ENCODE data around the gene SPINT2. TPM values are rescaled to one million over a fixed set of nuclear protein-coding genes. Genes with fewer than 3 reads are reported as not detected.
"Not testable (repeated sequence)": the region's sequence is repeated elsewhere in the genome, so short reads cannot be mapped to it uniquely, and the experiment has no call there.

The SPINT2 gene
- total RNA-seq, 1 experiment from 2014 or later, result 1,006 TPM

- H3K36me3 ChIP-seq (ENCODE audit: control insufficient read depth, insufficient read depth, low read length), result no peaks in the 10 kb centered on the region
- no TSS peak for BruUV-seq (replicated peaks)
- peak overlapping the region; percentile 31 for H3K27ac ChIP-seq (ENCODE audit: low read length)
- intact Hi-C loops (cut with micrococcal nuclease; ENCODE audit: unreplicated experiment) (no loop called here), in situ Hi-C loops (cut with HindIII; ENCODE audit: low pct_unique_long_range_greater_than_20kb, low sequenced_read_pairs) (no loop called here)
- H3K27me3 ChIP-seq (ENCODE audit: control insufficient read depth, insufficient read depth, low read length), result no peaks in the 10 kb centered on the region
- no peak for DNase-seq (ENCODE audit: low read depth, low spot score)
- TF ChIP-seq CTCF (IDR thresholded peaks at IDR 0.05) (no peak), POLR2AphosphoS5 (IDR thresholded peaks at IDR 0.05; ENCODE audit: low read depth, low read length) (no peak), TCF7L2 (IDR thresholded peaks at IDR 0.05; ENCODE audit: low read depth, low read length) (no peak), SIN3A (IDR thresholded peaks at IDR 0.05; ENCODE audit: borderline replicate concordance, insufficient read depth, low read depth, low read length) (no peak)
- TF ChIP-seq, protein P1, sequence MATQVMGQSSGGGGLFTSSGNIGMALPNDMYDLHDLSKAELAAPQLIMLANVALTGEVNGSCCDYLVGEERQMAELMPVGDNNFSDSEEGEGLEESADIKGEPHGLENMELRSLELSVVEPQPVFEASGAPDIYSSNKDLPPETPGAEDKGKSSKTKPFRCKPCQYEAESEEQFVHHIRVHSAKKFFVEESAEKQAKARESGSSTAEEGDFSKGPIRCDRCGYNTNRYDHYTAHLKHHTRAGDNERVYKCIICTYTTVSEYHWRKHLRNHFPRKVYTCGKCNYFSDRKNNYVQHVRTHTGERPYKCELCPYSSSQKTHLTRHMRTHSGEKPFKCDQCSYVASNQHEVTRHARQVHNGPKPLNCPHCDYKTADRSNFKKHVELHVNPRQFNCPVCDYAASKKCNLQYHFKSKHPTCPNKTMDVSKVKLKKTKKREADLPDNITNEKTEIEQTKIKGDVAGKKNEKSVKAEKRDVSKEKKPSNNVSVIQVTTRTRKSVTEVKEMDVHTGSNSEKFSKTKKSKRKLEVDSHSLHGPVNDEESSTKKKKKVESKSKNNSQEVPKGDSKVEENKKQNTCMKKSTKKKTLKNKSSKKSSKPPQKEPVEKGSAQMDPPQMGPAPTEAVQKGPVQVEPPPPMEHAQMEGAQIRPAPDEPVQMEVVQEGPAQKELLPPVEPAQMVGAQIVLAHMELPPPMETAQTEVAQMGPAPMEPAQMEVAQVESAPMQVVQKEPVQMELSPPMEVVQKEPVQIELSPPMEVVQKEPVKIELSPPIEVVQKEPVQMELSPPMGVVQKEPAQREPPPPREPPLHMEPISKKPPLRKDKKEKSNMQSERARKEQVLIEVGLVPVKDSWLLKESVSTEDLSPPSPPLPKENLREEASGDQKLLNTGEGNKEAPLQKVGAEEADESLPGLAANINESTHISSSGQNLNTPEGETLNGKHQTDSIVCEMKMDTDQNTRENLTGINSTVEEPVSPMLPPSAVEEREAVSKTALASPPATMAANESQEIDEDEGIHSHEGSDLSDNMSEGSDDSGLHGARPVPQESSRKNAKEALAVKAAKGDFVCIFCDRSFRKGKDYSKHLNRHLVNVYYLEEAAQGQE (IDR thresholded peaks at IDR 0.05; ENCODE audit: insufficient read depth in 1 of 2, low read depth in 2 of 2, low read length in 1 of 2), result no peak
- peak overlapping the region; percentile 72 to 96 for H3K4me3 ChIP-seq (ENCODE audit: low read depth in 2 of 2, low read length in 2 of 2)
- no peaks in the 10 kb centered on the region for H3K9me3 ChIP-seq (ENCODE audit: control insufficient read depth, insufficient read depth, low read depth, low read length)
- ATAC-seq, result no peak
- ChIA-PET POLR2A (no interaction called here), CTCF (interaction anchor here (0.8 kb wide), 1 partner anchor 29 kb away, joined by 5 read pairs; no protein-coding TSS in a partner anchor)
- H3K4me1 ChIP-seq (ENCODE audit: control insufficient read depth, insufficient read depth, low read length), result peaks cover 4% of the 10 kb centered on the region; the same call in 1 of the 2 replicates
Measured at GRCh38 chr19:38337360-38337653, 72.9 kb downstream of the SPINT2 start.

DNA sequence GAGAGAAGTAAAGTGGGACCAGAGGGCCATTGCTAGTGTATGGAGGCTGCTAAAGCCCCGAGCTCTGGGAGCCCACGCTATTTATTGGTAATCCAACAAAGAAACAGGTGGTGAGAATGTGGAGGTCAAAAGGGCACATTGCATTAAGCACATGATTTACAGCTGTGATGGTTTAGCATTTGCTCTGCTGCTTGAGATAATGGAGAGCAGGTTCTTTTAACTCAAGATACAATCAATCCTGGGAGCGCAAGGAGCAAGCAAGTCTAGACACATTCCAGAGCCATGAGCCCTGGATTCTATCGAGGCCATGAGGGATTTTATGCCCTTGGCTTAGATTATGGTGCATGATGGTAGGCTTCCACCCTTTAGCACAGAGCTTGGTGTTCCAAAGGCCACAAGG, 74.6 kb downstream of the SPINT2 start:
- H3K9me3 ChIP-seq (ENCODE audit: control insufficient read depth, insufficient read depth, low read depth, low read length); POLR2A ChIA-PET; H3K36me3 ChIP-seq (ENCODE audit: control insufficient read depth, insufficient read depth, low read length); DNase-seq (ENCODE audit: low read depth, low spot score); H3K27me3 ChIP-seq (ENCODE audit: control insufficient read depth, insufficient read depth, low read length); ATAC-seq; H3K4me3 ChIP-seq (ENCODE audit: low read depth in 2 of 2, low read length in 2 of 2); CTCF ChIA-PET; H3K4me1 ChIP-seq (ENCODE audit: control insufficient read depth, insufficient read depth, low read length); H3K27ac ChIP-seq (ENCODE audit: low read length); intact Hi-C loops (cut with micrococcal nuclease; ENCODE audit: unreplicated experiment); in situ Hi-C loops (cut with HindIII; ENCODE audit: low pct_unique_long_range_greater_than_20kb, low sequenced_read_pairs): not testable (repeated sequence)
- BruUV-seq (replicated peaks), result TSS peak; percentile 54

DNA sequence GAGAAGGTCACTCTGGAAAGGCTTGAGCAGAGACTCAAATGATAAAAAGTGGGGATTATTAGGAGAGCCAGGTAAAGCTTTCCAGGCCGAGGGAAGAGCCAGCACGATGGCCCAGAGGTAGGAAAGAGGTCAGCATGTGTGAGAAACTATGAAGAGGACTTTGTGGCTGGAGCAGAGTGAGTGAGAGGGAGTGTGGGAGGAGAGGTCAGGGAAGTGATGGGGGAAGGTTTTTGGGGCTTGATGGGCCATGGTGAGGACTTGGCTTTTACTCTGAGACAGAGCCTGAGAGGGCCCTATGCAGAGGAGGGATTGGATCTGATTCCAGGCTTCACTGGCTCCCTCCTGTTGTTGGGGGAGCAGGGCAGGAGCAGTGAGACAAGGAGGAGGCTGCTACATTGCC, 76.6 kb downstream of the SPINT2 start:
- POLR2A ChIA-PET, result no interaction called here
- H3K4me3 ChIP-seq (ENCODE audit: low read depth in 2 of 2, low read length in 2 of 2), result no peak overlapping the region
- no peak for TF ChIP-seq TCF7L2 (IDR thresholded peaks at IDR 0.05; ENCODE audit: low read depth, low read length)
- no peak for TF ChIP-seq CTCF (IDR thresholded peaks at IDR 0.05)
- no peak for TF ChIP-seq SIN3A (IDR thresholded peaks at IDR 0.05; ENCODE audit: borderline replicate concordance, insufficient read depth, low read depth, low read length)
- TF ChIP-seq POLR2AphosphoS5 (IDR thresholded peaks at IDR 0.05; ENCODE audit: low read depth, low read length), result no peak
- TF ChIP-seq, protein P1 (IDR thresholded peaks at IDR 0.05; ENCODE audit: insufficient read depth in 1 of 2, low read depth in 2 of 2, low read length in 1 of 2), result no peak
- H3K27ac ChIP-seq (ENCODE audit: low read length), result no peak overlapping the region
- no peaks in the 10 kb centered on the region for H3K4me1 ChIP-seq (ENCODE audit: control insufficient read depth, insufficient read depth, low read length)
- ATAC-seq (no peak), DNase-seq (ENCODE audit: low read depth, low spot score) (no peak)
- no peaks in the 10 kb centered on the region for H3K36me3 ChIP-seq (ENCODE audit: control insufficient read depth, insufficient read depth, low read length)
- CTCF ChIA-PET, result interaction anchor here (0.7 kb wide), 1 partner anchor 23 kb away, joined by 4 read pairs; no protein-coding TSS in a partner anchor
- in situ Hi-C loops (cut with HindIII; ENCODE audit: low pct_unique_long_range_greater_than_20kb, low sequenced_read_pairs), result no loop called here
- intact Hi-C loops (cut with micrococcal nuclease; ENCODE audit: unreplicated experiment), result no loop called here
- no TSS peak for BruUV-seq (replicated peaks)
- H3K9me3 ChIP-seq (ENCODE audit: control insufficient read depth, insufficient read depth, low read depth, low read length), result no peaks in the 10 kb centered on the region
- no peaks in the 10 kb centered on the region for H3K27me3 ChIP-seq (ENCODE audit: control insufficient read depth, insufficient read depth, low read length)

Measured in Panc1 (cell line).